LoVo (cell line): ENCODE data around the gene KRT33A.
"Not testable (repeated sequence)": the region's sequence is repeated elsewhere in the genome, so short reads cannot be mapped to it uniquely, and the experiment has no call there.

ENCODE experiments used
- DNase-seq: peaks from one replicate; pipeline ENCODE4 v3.0.0-alpha.2; 2016; ENCODE audit warnings: low spot score

KRT33A gene

DNA sequence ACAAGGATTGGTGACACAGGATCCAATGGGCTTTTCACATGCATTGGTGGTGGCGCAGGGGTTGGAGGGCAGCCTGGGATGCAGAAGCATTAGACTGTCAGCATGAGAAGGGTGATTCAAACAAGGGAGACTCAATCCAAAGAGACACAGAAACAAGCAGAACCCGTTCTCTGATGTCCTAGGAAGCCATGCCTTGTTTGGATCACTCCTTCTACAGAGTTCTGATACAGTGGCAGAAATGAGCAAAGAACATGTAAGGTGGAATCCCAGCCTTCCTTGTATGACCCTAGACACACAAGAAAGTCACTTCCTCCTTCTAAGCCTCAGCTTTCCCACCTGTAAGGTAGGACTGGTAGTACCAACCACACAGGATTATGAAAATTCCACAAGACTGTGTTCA is 13.3 kb upstream of the KRT33A start:
- no peak for DNase-seq

DNA sequence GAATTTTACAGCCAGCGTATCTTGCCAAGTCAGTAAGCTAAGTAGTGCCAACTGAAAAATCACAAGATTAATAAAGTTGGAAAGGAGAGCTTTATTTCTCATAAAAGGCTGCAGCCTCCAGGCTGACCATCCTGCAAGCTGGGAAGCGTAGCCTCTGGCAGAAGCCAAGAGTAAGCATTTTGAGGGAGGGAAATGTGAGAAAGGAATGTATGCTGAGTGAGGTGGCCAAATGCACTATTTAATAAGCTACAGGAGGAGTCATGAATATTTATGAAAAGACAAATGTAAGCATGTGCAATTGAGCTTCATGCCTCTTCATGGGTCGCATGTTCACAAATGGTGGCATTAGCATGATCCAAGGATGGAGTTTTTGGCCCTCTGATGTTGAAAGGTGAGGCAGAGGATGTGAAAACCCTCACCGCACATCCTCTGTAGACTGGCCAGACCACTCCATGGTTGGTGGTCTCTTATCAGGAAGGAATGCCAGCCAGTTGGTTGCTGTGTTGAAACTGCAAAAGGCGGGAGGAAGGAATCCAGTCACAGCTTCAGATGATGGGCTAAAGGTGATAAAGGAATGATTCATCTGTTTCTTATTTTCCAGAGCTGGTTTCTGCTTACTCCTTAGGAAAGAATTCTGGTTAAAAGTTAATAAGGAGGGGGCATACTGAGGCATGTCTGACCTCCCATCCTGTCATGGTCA is 9.8 kb upstream of the KRT33A start:
- peak; percentile 37 for DNase-seq

DNA sequence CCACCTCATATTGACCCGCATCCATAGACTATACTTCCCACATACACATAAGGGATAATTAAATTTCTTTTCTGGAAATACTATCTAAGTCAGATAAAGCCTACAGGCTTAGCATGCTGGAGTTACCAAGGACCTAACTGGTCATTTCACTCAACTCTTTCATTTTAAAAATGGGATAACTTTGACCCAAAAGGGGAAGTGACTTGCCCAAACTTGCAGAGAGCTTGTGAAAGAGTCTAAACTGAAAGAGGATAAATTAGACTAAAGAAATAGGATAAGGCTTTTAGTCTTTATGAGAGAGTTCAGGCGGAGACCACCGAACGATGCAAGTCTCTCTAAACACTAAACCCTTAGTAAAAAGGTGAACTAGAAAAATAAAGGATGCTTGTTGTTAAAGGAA is 3.9 kb upstream of the KRT33A start:
- no peak for DNase-seq

DNA sequence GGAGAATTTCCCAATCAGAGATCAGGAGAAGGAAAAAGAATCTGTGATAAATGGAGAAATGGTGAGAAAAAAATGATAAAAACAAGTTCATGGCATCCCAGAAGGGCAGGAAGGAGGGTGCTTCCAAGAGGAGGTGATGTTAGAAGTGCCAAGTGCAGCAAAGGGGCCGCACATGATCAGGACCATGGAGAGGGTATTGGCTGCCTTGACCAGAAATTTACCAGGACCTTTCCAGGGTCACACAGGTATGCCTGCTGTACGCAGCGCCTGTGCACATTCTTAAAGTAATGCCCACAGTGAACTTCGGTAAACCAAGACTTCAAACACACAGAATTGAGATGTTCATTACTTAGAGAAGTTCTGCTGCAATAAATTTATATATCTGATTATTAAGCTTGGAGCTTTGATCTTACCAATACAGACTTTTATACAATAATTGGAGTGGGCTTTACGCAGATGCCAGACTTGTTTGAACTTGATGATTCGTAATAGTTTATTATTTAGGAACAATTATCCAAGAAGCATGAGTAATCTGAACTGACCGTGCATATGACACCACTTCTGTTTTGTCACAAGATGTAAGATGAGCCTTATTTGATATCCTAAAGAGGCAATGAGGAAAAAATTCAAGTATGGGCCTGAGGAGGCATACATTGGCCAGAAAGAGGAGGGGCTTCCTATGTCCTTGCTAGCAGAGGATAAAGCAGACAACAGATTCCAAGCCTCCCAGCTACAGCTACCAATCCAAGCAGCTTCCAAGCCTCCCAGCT is 2.2 kb upstream of the KRT33A start:
- no peak for DNase-seq

DNA sequence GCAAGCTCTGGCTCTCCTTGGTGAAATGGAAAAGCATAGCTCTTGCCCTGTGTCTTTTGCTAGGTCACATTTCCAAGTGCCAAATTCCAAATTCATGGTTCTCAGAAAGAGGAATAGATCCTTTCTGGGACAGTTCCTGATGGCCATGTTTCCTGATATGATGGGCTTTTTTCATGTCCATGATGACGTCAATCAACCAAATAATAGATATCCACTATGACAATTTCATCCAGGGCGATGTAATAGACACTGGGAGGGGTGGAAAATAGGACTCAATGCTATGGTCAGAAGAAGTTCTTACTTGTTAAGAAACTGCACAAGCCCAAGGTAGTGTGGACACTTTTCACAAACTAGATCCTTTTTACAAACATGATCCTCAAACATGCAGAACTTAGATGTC is 549 bp upstream of the KRT33A start:
- no peak for DNase-seq

DNA sequence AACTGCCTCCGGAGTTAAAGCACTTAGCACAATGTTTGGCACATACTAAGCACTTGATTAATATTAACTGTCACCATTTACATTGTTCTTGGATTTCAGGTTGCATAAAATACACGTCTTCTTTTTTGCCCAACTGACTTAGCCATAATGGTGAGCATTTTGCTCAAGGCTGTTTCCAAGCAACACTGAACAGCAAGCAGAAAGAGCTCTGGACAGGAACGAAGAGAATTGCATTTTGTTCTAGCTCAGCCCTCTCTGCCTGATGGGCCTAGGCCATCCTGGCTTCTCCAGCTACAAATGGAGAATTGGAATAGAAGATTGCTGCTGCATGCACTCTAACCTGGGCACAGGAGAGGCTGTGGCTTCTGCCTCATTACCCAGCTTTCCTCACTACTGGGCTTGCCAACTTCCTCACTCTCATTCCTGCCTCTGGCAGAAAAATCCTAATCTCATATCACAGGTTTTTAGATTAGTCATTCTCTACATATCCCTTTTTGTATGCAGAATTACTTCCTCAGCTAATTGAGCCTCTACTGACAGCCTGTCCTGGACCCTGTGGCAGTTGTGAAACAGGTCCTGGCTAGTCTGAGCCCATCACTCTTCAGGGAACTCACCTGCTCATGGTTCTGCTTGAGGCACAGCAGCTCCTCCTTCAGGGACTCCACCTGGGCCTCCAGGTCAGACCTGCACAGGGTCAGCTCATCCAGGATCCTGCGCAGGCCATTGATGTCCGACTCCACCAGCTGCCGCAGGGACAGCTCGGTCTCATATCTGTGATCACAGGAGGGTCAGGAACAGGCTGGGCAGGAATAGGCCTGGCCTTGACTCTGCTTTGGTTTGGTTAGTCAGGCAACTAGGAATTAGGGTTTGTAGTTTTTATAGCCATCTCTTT is 2.5 kb downstream of the KRT33A start:
- no peak for DNase-seq

DNA sequence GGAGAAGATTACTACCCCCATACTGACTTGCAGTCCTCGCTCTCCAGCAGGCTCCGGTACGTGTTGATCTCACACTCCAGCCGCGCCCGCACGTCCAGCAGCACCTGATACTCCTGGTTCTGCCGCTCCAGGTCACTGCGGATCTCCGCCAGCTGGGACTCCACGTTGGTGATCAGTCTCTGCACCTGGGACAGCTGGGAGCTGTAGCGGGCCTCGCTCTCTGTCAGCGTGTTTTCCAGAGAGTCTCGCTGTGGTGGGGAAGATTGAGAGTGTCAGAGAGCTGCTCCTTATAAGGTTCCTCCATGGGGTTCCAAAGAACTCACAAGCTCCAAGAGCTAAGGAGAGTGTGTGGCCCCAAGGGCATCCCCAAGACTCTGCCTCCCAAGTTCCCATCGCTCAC is 4.2 kb downstream of the KRT33A start:
- not testable (repeated sequence) for DNase-seq

DNA sequence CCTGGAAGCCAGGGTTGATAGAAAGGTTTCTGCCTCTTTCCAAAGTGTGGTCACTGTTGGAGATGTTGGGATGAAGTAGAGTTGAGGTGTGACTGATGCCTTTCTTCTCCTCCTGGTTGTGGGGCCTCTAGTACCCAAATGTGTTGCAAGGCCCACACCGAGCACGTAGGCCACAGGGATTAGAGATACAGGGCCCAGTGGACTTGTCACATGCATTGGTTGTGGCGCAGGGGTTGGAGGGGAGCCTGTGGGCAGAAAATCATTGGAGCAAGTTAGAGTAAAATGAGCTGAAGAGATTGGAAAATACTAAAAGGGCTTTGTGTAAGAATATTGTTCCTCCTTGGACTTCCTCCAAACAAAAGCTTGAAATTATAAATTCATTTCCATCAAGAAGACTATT is 4.6 kb downstream of the KRT33A start:
- DNase-seq = no peak

DNA sequence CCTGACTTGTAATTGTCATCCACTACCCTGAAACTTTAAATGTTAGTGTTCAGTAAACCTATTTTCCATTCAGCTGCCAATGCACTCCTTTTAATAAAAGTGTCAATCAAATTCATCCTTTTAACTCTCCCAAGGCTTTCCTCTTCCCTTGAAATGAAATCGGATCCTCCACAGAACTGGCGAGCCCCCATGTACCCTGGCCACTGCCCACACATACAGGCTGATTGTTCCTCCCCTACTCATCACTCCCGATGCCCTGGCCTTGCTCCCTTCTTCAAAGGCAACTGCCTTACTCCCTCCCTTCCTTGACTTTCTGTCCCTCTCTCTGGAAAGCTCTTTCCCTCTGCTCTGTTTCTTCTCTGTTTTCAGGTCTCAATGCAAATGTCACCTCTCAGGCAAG is 7.6 kb downstream of the KRT33A start:
- DNase-seq = no peak

DNA sequence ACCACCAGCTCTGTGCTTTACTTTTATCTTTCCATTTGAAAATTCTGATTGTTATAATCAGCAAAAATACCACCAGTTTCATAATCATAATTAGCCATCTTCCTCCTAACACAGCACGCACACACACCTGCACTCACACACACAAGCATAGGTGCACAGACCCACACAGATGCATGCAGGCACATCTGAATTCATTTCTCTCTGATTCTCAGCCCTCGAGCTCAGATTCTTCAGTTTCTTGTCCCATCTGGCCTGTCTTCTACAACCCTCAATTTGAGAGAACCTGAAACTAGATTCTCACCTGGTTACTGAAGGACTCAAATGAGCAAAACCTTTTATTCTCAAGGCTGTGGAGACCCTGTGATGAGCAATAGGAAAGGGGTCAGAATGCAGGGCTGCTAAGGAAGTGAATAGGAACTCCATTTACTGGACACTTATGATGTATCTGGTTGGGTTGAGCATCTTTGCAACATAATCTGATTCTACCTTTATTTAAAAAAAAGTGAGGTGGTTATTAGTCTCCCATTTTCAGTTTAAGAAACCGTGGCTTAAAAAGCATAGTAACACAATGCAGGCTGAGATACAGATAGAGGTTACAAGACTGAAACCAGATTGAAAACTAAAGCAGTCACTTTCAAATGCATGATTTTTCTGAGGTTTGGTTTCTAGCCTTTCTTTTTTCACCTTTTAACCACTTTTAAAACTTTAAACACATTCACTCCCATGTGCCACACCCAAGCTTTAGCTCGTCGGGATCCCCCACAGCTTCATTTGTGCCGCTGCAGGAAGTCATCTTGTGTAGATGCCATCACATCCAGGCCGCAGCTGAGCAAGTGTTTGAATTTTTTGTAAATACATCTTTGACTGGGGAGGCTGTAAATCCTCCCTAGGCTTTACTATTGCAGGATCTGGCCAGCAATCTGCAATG is 9.4 kb downstream of the KRT33A start:
- no peak for DNase-seq

DNA sequence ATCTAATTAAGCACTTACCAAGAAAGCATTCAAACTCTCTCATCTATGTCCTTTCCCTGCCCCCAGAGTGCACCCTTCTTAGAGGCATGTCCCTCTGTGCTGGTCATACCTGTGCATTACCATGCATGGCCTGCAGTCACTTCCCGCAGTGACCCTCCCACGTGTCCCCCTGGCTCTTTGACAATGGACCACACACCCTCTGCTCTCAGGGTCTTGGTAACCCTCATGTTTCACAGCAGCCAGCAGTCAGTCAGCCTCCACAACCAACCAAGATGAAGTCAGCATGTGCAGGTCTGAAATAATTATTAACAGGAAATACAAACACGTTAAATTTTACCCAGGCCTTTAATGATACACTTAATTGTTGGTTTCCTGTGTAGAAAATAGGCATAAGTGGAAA is 10.1 kb downstream of the KRT33A start:
- no peak for DNase-seq

DNA sequence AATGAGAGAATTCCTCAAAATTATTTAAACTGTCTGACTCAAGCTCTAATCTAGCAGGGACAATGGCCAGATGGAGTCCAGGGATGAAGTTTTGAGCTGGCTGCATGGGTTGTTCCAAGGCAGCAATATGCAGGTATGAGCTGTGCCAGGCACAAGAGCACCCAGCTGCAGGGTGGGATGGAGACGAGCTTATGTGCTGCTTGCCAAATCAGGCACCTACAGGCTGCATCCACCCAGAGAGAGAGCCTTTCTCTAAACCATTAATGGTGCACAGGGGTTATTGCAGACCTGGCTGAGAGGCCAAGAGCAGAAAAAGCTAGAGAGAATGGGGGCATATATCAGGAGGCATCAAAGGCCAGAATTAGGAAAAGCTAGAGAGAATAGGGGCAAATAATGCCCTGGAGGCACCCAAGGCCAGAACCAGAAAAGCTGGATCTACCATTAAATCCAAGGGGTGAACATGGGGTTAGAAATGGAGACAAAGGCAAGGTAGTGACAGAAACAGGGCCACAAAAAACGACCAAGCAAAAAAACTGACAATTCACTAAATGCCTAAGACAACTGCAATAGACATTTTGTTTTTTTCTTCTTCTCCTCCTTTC is 11.0 kb downstream of the KRT33A start:
- DNase-seq = no peak

DNA sequence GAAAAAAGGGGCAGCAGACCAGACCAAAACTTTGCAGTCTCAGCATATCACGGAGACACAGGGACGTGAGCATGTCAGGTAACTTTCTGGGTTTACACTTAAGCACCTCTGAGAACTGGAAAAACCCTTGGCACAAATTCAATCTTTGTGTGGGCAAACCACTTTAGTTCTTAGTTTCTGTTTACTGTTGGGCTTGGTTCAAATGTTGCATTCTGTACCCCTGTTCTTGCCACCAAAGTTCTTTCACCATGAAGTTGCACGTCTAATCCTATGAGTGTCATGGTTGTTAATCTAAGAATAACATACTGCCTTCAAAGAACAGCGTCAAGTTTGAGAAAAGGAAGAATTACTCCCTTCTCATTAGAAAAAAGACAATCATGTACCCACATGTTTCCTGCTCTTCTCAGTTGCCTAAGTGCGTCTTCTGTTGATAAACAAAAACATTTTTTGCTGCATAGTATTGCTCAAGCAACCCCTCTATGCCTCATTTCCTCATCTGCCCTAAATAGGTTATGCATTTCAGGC is 11.6 kb downstream of the KRT33A start:
- no peak for DNase-seq

DNA sequence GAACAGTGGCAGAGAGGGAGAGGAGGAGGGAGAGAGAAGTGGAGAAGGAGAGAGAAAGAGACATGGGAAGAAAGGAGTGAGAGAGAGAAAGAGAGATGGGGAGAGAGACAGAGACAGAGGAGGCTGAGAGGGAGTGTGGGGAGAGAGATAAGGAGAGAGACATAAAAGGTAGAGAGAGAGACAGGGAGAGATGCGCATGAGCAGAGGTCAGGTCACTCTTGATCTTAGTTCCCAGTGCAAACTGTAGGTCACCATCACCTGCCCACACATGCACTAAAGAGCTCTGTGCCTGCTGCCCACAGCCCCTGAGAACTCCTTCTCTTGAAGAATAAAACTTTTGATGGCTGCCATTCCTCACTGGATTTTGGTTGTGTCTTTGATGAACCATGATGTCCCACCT is 14.9 kb downstream of the KRT33A start:
- DNase-seq = no peak

DNA sequence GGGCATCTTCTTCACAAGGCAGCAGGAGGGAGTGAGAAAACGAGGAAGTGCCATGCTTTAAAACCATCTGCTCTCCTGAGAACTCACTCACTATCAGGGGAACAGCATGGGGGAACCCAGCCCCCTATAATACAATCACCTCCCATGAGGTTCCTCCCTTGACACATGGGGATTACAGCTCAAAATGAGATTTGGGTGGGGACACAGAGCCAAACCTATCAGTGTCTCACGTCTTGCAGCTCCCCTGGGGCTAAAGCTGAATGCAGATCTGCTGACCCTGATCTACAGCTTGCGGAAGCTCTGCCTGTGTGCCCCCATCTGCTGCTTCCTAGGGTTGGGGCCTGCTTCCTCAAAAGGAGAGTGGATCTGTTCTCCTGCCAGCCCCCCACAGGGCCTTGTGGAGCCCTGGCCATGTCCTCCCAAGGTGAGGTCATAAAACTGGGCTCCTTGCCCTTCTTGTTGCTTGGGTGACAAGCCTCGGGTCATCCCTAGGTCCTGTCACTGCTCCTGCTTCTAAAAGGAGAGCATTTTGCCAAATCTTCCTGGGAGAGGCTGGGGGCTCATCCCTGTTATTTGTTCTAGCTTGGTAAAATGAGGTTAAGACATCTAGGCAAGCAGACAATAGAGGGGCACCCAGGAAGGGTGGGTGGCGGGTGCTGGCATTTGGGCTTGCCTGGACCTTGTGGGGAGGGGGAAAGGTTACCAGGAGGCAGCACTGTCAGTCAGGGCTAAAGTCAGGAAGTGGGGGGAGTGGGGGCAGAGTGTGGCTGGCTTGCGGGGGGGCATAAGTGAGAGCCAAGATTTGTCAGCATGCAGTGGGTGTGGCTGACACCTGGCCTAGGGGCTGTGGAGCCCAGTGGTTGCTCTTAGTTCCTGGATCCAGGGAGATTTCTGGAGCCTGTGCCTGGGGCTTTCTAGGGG is 16.0 kb downstream of the KRT33A start:
- DNase-seq = no peak

DNA sequence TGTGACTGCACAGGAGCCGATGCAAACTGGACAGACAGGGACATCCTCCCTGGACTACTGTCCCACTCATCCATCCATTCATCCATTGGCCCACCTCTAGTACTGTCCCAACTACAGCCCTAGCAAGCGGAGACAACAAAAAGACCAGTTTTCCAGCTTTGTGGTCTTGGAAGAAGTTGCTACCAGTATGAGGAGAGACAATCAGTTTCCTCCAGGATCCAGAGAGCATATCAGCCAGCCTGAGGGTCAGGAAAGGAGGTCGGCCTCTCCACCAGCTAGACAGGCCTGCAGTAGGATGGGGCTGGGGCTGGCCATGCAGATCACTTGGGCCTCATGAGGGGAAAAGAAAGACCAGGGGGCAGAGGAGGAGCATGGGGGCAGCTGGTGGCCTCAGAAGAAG is 16.8 kb downstream of the KRT33A start:
- DNase-seq = no peak

DNA sequence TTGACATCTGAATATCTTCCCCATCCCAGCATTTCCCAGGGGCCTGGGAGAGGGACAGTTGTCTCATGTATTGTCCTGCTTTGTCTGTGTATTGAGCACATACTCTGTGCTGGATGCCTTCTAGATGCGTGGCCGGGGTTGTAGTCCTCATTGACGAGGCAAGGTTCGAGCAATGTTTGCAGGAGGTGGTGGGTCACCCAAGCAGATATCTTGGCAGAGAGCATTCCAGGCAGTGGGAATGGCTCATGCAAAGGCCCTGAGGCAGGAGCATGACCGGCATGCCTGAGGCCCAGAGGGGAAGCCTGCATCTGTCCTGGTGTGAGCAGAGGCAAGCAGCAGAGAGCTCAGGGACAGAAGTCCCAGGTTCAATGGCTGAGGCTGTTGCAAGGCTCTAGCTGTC is 17.5 kb downstream of the KRT33A start:
- DNase-seq = no peak

DNA sequence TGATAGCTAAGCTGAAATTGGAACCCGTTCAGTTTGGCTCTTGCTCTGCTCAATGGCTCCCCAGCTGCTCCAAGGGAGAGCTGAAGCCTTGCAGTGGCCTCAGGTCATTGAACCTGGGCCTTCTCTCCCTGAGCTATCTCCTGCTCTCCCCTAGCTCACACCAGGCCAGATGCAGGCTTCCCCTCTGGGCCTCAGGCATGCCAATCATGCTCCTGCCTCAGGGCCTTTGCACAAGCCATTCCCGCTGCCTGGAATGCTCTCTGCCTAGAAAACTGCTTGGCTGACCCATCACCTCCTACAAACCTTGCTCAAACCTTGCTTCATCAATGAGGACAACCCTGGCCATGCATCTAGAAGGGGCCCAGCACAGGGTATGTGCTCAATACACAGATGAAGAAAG is 18.4 kb downstream of the KRT33A start:
- no peak for DNase-seq

DNA sequence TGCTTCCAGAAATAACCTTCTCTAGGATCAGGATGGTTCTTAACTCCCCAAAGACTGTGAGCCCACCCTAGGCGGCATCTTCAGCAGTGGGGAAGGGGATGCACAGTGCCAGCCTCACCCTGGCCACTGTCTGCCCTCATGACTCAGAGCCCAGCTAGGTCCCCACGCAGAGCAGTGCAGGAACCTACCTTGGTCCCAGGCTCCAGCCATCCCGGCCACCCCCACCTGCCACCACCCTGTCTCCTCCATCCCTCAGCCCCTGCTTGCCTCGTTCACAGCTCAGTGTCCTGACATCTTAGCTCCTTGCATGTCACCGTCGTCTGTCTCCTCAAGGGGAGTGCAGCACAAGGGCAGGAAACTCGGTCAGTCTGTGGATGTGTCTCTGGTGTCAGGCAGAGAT is 19.0 kb downstream of the KRT33A start:
- DNase-seq = no peak
